Measurements from ENCODE around the gene GLYATL1B. TPM values are rescaled to one million over a fixed set of nuclear protein-coding genes. Genes with fewer than 3 reads are reported as not detected.
"Not testable (repeated sequence)": the region's sequence is repeated elsewhere in the genome, so short reads cannot be mapped to it uniquely, and the experiment has no call there.

The GLYATL1B gene
- total RNA-seq, 1 donor from 2014 or later: not detected

GRCh38 chr11:59102259-59102765 lies 16.2 kb downstream of the GLYATL1B start:
- Mint-ChIP-seq H3K36me3 (no peaks in the 10 kb centered on the region), H3K27ac (no peak overlapping the region), H3K4me3 (peak overlapping the region; percentile 77), H3K4me1 (ENCODE audit: unreplicated experiment) (peaks cover 9% of the 10 kb centered on the region), H3K9me3 (no peaks in the 10 kb centered on the region), H3K27me3 (peaks cover 78% of the 10 kb centered on the region)
- peak; percentile 71 for DNase-seq (ENCODE audit: extremely low spot score, unreplicated experiment)
- TF ChIP-seq CTCF (conservative IDR thresholded peaks at IDR 0.05): peak; percentile 41

DNA sequence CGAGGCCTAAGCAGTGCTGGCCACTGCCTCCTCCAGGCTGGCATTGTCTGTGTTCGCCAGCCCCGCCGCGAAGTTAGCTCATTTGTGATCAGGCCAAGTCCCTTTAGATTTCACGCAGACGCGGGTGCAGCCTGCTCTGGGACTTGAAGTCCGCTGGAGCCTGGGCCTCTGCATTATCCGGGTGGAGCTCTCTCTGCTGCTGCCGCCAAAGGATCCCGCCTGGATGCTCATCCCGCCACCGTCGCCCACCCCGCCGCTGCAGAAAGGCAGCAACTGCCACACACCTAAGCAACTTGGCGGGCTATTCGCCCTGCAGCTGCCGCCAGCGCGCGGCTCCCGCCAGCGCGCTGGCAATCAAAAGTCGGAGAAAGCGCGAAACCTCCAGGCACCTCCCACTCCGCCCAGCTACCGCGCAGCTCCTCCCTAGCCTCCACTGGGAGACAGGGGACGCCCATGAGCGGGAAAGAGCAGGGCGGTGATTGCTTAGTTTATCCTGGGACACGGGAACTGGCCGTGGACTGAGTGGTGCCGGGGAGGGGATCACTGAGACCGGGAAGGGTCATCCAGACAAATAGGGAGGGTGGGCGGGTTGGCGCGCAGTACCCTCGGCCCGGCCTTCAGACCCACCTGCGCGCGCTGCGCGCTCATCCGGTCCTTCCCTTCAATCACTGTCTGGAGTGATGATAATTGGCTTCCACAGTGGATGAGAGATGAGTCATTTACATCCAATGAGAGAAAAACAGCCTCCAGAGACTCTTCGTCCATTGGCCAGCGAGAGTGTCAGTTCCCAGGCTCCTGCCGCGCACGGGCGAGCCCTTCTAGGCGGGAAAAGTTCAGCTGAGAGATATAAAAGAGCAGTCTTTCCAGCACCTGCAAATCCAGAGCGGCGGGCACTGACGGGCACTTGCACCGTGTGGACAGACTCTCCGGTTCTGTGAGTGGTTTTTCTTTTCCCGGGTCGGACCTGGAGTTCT lies 20.5 kb downstream of the GLYATL1B start, which contains the start of gene FAM111B:
FAM111B (plus strand) TSS at position 875 of the 974 bp plus-strand sequence. CDS start 2,389 bp downstream, outside the sequence.
- Mint-ChIP-seq H3K9me3 (no peaks in the 10 kb centered on the region), H3K4me1 (ENCODE audit: unreplicated experiment) (peaks cover 14% of the 10 kb centered on the region), H3K27me3 (peaks cover 56% of the 10 kb centered on the region), H3K4me3 (peak within 1 kb of the TSS; percentile 95), H3K36me3 (peaks cover 10% of the 10 kb centered on the region), H3K27ac (peak within 1 kb of the TSS; percentile 83)
- peak; percentile 9 for TF ChIP-seq CTCF (conservative IDR thresholded peaks at IDR 0.05)
- DNase-seq (ENCODE audit: extremely low spot score, unreplicated experiment): peak; percentile 78

GRCh38 chr11:59107721-59108120 lies 21.6 kb downstream of the GLYATL1B start:
- Mint-ChIP-seq H3K4me3 (peak overlapping the region; percentile 95), H3K27me3 (peaks cover 46% of the 10 kb centered on the region), H3K4me1 (ENCODE audit: unreplicated experiment) (peaks cover 14% of the 10 kb centered on the region), H3K36me3 (peaks cover 16% of the 10 kb centered on the region), H3K27ac (peak overlapping the region; percentile 83)
- H3K9me3 Mint-ChIP-seq; DNase-seq (ENCODE audit: extremely low spot score, unreplicated experiment): not testable (repeated sequence)

GRCh38 chr11:59112494-59112893 lies 26.4 kb downstream of the GLYATL1B start:
- H3K9me3 Mint-ChIP-seq: peaks cover under 1% of the 10 kb centered on the region
- H3K4me3 Mint-ChIP-seq: no peak overlapping the region
- H3K27ac Mint-ChIP-seq: no peak overlapping the region
- no peak for DNase-seq (ENCODE audit: extremely low spot score, unreplicated experiment)
- TF ChIP-seq CTCF (conservative IDR thresholded peaks at IDR 0.05): no peak
- peaks cover 5% of the 10 kb centered on the region for H3K4me1 Mint-ChIP-seq (ENCODE audit: unreplicated experiment)
- H3K27me3 Mint-ChIP-seq: peaks cover 8% of the 10 kb centered on the region
- H3K36me3 Mint-ChIP-seq: peaks cover 44% of the 10 kb centered on the region

GRCh38 chr11:59114344-59114743 lies 28.2 kb downstream of the GLYATL1B start:
- no peaks in the 10 kb centered on the region for H3K4me1 Mint-ChIP-seq (ENCODE audit: unreplicated experiment)
- no peak for TF ChIP-seq CTCF (conservative IDR thresholded peaks at IDR 0.05)
- H3K36me3 Mint-ChIP-seq: peaks cover 43% of the 10 kb centered on the region
- H3K27me3 Mint-ChIP-seq: no peaks in the 10 kb centered on the region
- H3K4me3 Mint-ChIP-seq: no peak overlapping the region
- DNase-seq (ENCODE audit: extremely low spot score, unreplicated experiment): no peak
- H3K9me3 Mint-ChIP-seq: peaks cover 9% of the 10 kb centered on the region
- H3K27ac Mint-ChIP-seq: no peak overlapping the region

DNA sequence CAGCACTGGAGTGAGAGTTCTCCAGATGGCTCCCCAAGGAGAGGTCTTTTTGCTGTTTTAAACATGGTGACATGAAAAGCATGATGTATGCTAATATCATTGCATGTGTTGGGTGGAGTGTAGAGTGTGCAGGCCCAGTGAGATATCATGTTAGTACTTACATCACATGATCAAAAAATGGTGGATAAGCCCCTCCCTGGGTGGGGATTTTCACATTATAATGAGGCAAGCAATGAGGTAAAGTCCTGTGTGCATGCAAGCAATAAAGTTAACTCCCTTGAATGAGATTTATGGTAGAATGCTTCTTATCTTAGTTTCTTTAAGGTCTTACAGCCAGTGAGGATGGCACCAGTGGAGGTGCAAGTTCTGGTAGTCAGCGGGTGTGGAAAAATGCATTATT lies 29.4 kb downstream of the GLYATL1B start:
- no peak for TF ChIP-seq CTCF (conservative IDR thresholded peaks at IDR 0.05)
- Mint-ChIP-seq H3K9me3 (peaks cover 9% of the 10 kb centered on the region), H3K36me3 (peaks cover 46% of the 10 kb centered on the region), H3K4me3 (no peak overlapping the region), H3K4me1 (ENCODE audit: unreplicated experiment) (no peaks in the 10 kb centered on the region), H3K27ac (no peak overlapping the region), H3K27me3 (no peaks in the 10 kb centered on the region)
- DNase-seq (ENCODE audit: extremely low spot score, unreplicated experiment): no peak

Measured in type B pancreatic cell (in vitro differentiated cells).